Activated B cell treated with CpG ODN at 0.5 μM for 24 hours (primary cell): ENCODE results near the gene CCDC171. TPM values are rescaled to one million over a fixed set of nuclear protein-coding genes. Genes with fewer than 3 reads are reported as not detected.

Source experiments
- ATAC-seq: fragments of 200-7000 bp; cut with Tn5 transposase; one replicate; pipeline ENCODE4 v1.10.0; 2021; ENCODE audit warnings: low read depth, mild to moderate bottlenecking, moderate library complexity
- CTCF ChIA-PET: fragments of 350-600 bp; sonication (Branson Sonifier 250); formaldehyde crosslinking; loops from one replicate; lab custom pipeline; 2021; ENCODE audit warnings: antibody characterized with exemption; lab: Charles Lee
- POLR2A ChIA-PET: fragments of 350-600 bp; sonication (Branson Sonifier 250); formaldehyde crosslinking; loops from one replicate; lab custom pipeline; 2021; ENCODE audit warnings: antibody characterized with exemption; lab: Charles Lee
- DNase-seq: peaks from one replicate; pipeline ENCODE4 v3.0.0; 2022
- H3K27ac Mint-ChIP-seq: one replicate; pipeline ENCODE4 v1.8.0; 2020; ENCODE audit warnings: mixed read lengths
- H3K27me3 Mint-ChIP-seq: one replicate; pipeline ENCODE4 v1.8.0; 2021; ENCODE audit warnings: mixed read lengths
- H3K36me3 Mint-ChIP-seq: one replicate; pipeline ENCODE4 v1.8.0; 2021; ENCODE audit warnings: low read depth, mixed read lengths
- H3K4me1 Mint-ChIP-seq: one replicate; pipeline ENCODE4 v1.8.0; 2021; ENCODE audit warnings: mixed read lengths
- H3K4me3 Mint-ChIP-seq: one replicate; pipeline ENCODE4 v1.8.0; 2020; ENCODE audit warnings: mild to moderate bottlenecking, mixed read lengths
- H3K9me3 Mint-ChIP-seq: one replicate; pipeline ENCODE4 v1.8.0; 2020; ENCODE audit warnings: mixed read lengths
- CTCF ChIP-seq: fragments of 200-600 bp; IDR thresholded peaks from one replicate; pipeline ENCODE4 v1.8.0; 2022; ENCODE audit warnings: antibody characterized with exemption, mild to moderate bottlenecking
- intact Hi-C: fragments of 100-400 bp; cut with micrococcal nuclease; formaldehyde crosslinking; loops from one replicate; pipeline ENCODE4 v1.15.1; 2024
- total RNA-seq: library from RNA; stranded (reverse); gene quantifications from 2 replicates; pipeline ENCODE4 v1.2.3, GENCODE V29; 2022

The CCDC171 gene
- total RNA-seq, 1 donor from 2014 or later: 3.6 TPM

GRCh38 chr9:15849871-15850270 lies 297.0 kb downstream of the CCDC171 start:
- ATAC-seq: no peak
- Mint-ChIP-seq H3K9me3 (no peaks in the 10 kb centered on the region), H3K36me3 (no peaks in the 10 kb centered on the region), H3K4me3 (no peak overlapping the region), H3K4me1 (no peaks in the 10 kb centered on the region), H3K27me3 (no peaks in the 10 kb centered on the region), H3K27ac (no peak overlapping the region)
- ChIA-PET CTCF (no interaction called here), POLR2A (no interaction called here)
- no peak for DNase-seq
- intact Hi-C loops: no loop called here
- no peak for TF ChIP-seq CTCF

- no peaks in the 10 kb centered on the region for H3K9me3 Mint-ChIP-seq
- H3K4me3 Mint-ChIP-seq: no peak overlapping the region
- no peak overlapping the region for H3K27ac Mint-ChIP-seq
- TF ChIP-seq CTCF: no peak
- intact Hi-C loops: no loop called here
- H3K4me1 Mint-ChIP-seq: no peaks in the 10 kb centered on the region
- no peaks in the 10 kb centered on the region for H3K27me3 Mint-ChIP-seq
- DNase-seq (no peak), ATAC-seq (no peak)
- CTCF ChIA-PET: no interaction called here
- no peaks in the 10 kb centered on the region for H3K36me3 Mint-ChIP-seq
- POLR2A ChIA-PET: no interaction called here
Observed at GRCh38 chr9:15851766-15852165, 298.9 kb downstream of the CCDC171 start.

GRCh38 chr9:15856591-15856990 lies 303.7 kb downstream of the CCDC171 start:
- DNase-seq (no peak), ATAC-seq (no peak)
- no peak overlapping the region for H3K27ac Mint-ChIP-seq
- ChIA-PET POLR2A (no interaction called here), CTCF (no interaction called here)
- H3K4me3 Mint-ChIP-seq: no peak overlapping the region
- no peak for TF ChIP-seq CTCF
- H3K27me3 Mint-ChIP-seq: no peaks in the 10 kb centered on the region
- no peaks in the 10 kb centered on the region for H3K36me3 Mint-ChIP-seq
- no peaks in the 10 kb centered on the region for H3K4me1 Mint-ChIP-seq
- H3K9me3 Mint-ChIP-seq: no peaks in the 10 kb centered on the region
- intact Hi-C loops: no loop called here

GRCh38 chr9:15867334-15867733 lies 314.5 kb downstream of the CCDC171 start:
- Mint-ChIP-seq H3K4me3 (no peak overlapping the region), H3K4me1 (no peaks in the 10 kb centered on the region), H3K27ac (no peak overlapping the region), H3K27me3 (no peaks in the 10 kb centered on the region), H3K9me3 (no peaks in the 10 kb centered on the region), H3K36me3 (no peaks in the 10 kb centered on the region)
- ATAC-seq (no peak), DNase-seq (no peak)
- ChIA-PET CTCF (no interaction called here), POLR2A (no interaction called here)
- TF ChIP-seq CTCF: no peak
- intact Hi-C loops: no loop called here

- no peaks in the 10 kb centered on the region for H3K36me3 Mint-ChIP-seq
- TF ChIP-seq CTCF: no peak
- intact Hi-C loops: no loop called here
- no peaks in the 10 kb centered on the region for H3K4me1 Mint-ChIP-seq
- no peak overlapping the region for H3K4me3 Mint-ChIP-seq
- ATAC-seq: no peak
- H3K27ac Mint-ChIP-seq: no peak overlapping the region
- H3K9me3 Mint-ChIP-seq: no peaks in the 10 kb centered on the region
- no peaks in the 10 kb centered on the region for H3K27me3 Mint-ChIP-seq
- no peak for DNase-seq
- ChIA-PET CTCF (no interaction called here), POLR2A (no interaction called here)
Observed at GRCh38 chr9:15867988-15868387, 315.1 kb downstream of the CCDC171 start.
